Skeletal muscle satellite cell (primary cell): ENCODE measurements around the gene APBB2.
A peak's percentile ranks its signal among the peaks of the same experiment; 100 is the strongest.
"Not testable (repeated sequence)": the region's sequence is repeated elsewhere in the genome, so short reads cannot be mapped to it uniquely, and the experiment has no call there.

Experiments
- H3K27me3 ChIP-seq: 2 replicates; pipeline ENCODE4 v1.7.0; 2013; ENCODE audit warnings: low read length; ENCODE audit not compliant: control insufficient read depth, insufficient read depth
- H3K36me3 ChIP-seq: 2 replicates; pipeline ENCODE4 v1.7.0; 2013; ENCODE audit warnings: mild to moderate bottlenecking, control low read depth, low read length; ENCODE audit not compliant: insufficient read depth
- H3K4me1 ChIP-seq: 2 replicates; pipeline ENCODE4 v1.7.0; 2013; ENCODE audit warnings: low read length; ENCODE audit not compliant: control insufficient read depth, insufficient read depth
- H3K4me2 ChIP-seq: 2 replicates; pipeline ENCODE4 v1.7.0; 2013; ENCODE audit warnings: mild to moderate bottlenecking, low read length
- H3K4me3 ChIP-seq: 2 replicates; pipeline ENCODE4 v1.7.0; 2013; ENCODE audit warnings: low read length
- H3K9ac ChIP-seq: 2 replicates; pipeline ENCODE4 v1.7.0; 2013; ENCODE audit warnings: mild to moderate bottlenecking, low read depth, low read length, moderate library complexity
- H3K9me3 ChIP-seq: replicated peaks from 2 replicates; pipeline ENCODE4 v1.7.0; 2013; ENCODE audit warnings: mild to moderate bottlenecking, control low read depth, low read length

Gene APBB2

GRCh38 chr4:41015016-41015675, 199.2 kb downstream of the APBB2 start:
- H3K4me3 ChIP-seq, result no peak overlapping the region
- no peak overlapping the region for H3K4me2 ChIP-seq
- H3K27me3 ChIP-seq, result no peaks in the 10 kb centered on the region
- no peaks in the 10 kb centered on the region for H3K9me3 ChIP-seq
- H3K36me3 ChIP-seq, result peaks cover 23% of the 10 kb centered on the region
- H3K9ac ChIP-seq, result no peak overlapping the region
- H3K4me1 ChIP-seq, result peaks cover 41% of the 10 kb centered on the region

DNA sequence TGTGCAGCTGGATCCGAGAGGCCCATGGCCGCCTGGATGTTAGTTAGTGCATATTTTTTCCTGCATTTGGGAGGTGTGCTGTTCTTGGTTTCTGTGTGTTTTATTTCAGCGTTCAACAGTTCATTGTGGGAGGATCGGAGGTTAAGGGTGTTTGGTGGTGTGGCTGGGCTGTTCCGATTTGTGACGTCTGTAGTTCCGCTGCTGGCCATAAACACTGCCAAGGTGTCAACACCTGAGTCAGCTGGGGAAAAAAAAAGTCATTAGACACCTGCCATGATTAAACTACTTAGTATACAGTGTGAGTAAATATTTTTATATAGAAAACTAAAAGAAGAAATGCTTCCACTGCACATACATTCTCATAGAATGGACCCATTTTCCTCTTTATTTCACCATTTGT, 200.2 kb downstream of the APBB2 start:
- H3K36me3 ChIP-seq, result peaks cover 23% of the 10 kb centered on the region
- H3K4me3 ChIP-seq, result no peak overlapping the region
- H3K27me3 ChIP-seq, result no peaks in the 10 kb centered on the region
- H3K9me3 ChIP-seq, result no peaks in the 10 kb centered on the region
- peaks cover 49% of the 10 kb centered on the region for H3K4me1 ChIP-seq
- H3K4me2 ChIP-seq, result peak overlapping the region; percentile 71
- H3K9ac ChIP-seq, result no peak overlapping the region

- Histone ChIP-seq H3K4me3 (peak overlapping the region; percentile 26), H3K4me1 (peaks cover 53% of the 10 kb centered on the region), H3K27me3 (no peaks in the 10 kb centered on the region), H3K9ac (peak overlapping the region; percentile 54), H3K4me2 (peak overlapping the region; percentile 71), H3K36me3 (peaks cover 23% of the 10 kb centered on the region), H3K9me3 (no peaks in the 10 kb centered on the region)
Measured at GRCh38 chr4:41013746-41014145, 200.6 kb downstream of the APBB2 start.

- Histone ChIP-seq H3K4me1 (peaks cover 61% of the 10 kb centered on the region), H3K9me3 (no peaks in the 10 kb centered on the region), H3K4me2 (peak overlapping the region; percentile 71), H3K36me3 (peaks cover 23% of the 10 kb centered on the region), H3K27me3 (no peaks in the 10 kb centered on the region), H3K9ac (peak overlapping the region; percentile 54), H3K4me3 (peak overlapping the region; percentile 26)
Measured at GRCh38 chr4:41012911-41013310, 201.4 kb downstream of the APBB2 start.

DNA sequence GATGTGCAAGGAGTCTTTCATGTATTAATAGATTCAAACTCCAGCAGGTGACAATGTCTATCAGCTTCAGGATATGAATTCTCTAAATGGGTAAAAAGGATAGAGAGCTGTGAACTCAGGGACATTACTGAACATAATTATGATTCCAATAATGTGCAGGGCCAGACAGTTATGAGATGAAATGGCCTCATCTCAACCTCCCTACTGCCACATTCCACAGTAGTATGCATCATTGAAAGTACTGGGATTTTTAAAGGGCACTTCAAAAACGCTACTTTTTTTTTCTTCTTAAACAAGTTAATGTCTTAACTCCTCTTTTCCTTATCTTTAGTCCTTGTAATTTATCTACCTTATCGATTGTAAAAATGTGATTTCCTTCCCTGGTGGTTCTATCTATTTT, 202.0 kb downstream of the APBB2 start:
- Histone ChIP-seq H3K9me3 (no peaks in the 10 kb centered on the region), H3K27me3 (no peaks in the 10 kb centered on the region), H3K4me2 (peak overlapping the region; percentile 71), H3K4me3 (no peak overlapping the region), H3K36me3 (peaks cover 23% of the 10 kb centered on the region), H3K4me1 (peaks cover 62% of the 10 kb centered on the region), H3K9ac (peak overlapping the region; percentile 54)

- H3K4me2 ChIP-seq, result peak overlapping the region; percentile 76
- H3K4me1 ChIP-seq, result peaks cover 60% of the 10 kb centered on the region
- H3K9me3 ChIP-seq, result no peaks in the 10 kb centered on the region
- peak overlapping the region; percentile 67 for H3K9ac ChIP-seq
- peaks cover 29% of the 10 kb centered on the region for H3K36me3 ChIP-seq
- peak overlapping the region; percentile 25 for H3K4me3 ChIP-seq
- H3K27me3 ChIP-seq, result no peaks in the 10 kb centered on the region
Measured at GRCh38 chr4:41009411-41009810, 204.9 kb downstream of the APBB2 start.

GRCh38 chr4:41006141-41006540, 208.2 kb downstream of the APBB2 start:
- H3K4me3 ChIP-seq, result no peak overlapping the region
- peaks cover 13% of the 10 kb centered on the region for H3K36me3 ChIP-seq
- H3K9ac ChIP-seq, result no peak overlapping the region
- H3K4me2 ChIP-seq, result no peak overlapping the region
- no peaks in the 10 kb centered on the region for H3K9me3 ChIP-seq
- peaks cover 39% of the 10 kb centered on the region for H3K4me1 ChIP-seq
- no peaks in the 10 kb centered on the region for H3K27me3 ChIP-seq

- H3K4me2 ChIP-seq, result no peak overlapping the region
- H3K4me3 ChIP-seq, result no peak overlapping the region
- H3K36me3 ChIP-seq, result peaks cover 18% of the 10 kb centered on the region
- no peak overlapping the region for H3K9ac ChIP-seq
- H3K27me3 ChIP-seq, result no peaks in the 10 kb centered on the region
- H3K9me3 ChIP-seq, result no peaks in the 10 kb centered on the region
- H3K4me1 ChIP-seq, result peaks cover 39% of the 10 kb centered on the region
Measured at GRCh38 chr4:41002309-41002708, 212.0 kb downstream of the APBB2 start.

DNA sequence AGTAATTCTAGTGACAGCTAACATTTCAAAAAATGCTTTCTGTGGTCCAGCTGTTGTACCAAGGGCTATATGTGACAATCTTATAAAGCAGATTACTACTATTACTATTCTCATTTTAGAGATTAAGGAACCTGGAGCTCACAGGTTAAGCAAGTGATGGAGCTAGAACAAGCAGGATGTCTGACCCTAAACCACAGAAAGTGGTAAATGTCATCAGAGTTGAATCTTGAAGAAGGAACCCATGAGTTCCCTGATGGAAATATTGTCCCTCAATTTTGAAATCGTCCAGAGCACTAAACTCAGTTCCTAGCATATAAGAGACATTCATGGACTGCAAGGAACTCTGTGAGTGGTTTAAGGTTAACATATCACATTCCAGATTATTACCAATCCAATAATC, 214.0 kb downstream of the APBB2 start:
- Histone ChIP-seq H3K4me3 (no peak overlapping the region), H3K36me3 (peaks cover 9% of the 10 kb centered on the region), H3K27me3 (no peaks in the 10 kb centered on the region), H3K4me1 (peaks cover 43% of the 10 kb centered on the region), H3K9me3 (no peaks in the 10 kb centered on the region), H3K4me2 (no peak overlapping the region), H3K9ac (no peak overlapping the region)

GRCh38 chr4:40998675-40999358, 215.5 kb downstream of the APBB2 start:
- Histone ChIP-seq H3K4me3 (no peak overlapping the region), H3K36me3 (peaks cover 4% of the 10 kb centered on the region), H3K9ac (peak overlapping the region; percentile 32), H3K4me1 (peaks cover 58% of the 10 kb centered on the region), H3K9me3 (no peaks in the 10 kb centered on the region), H3K4me2 (peak overlapping the region; percentile 66), H3K27me3 (no peaks in the 10 kb centered on the region)

- Histone ChIP-seq H3K4me2 (no peak overlapping the region), H3K4me1 (peaks cover 82% of the 10 kb centered on the region), H3K4me3 (no peak overlapping the region)
Measured at GRCh38 chr4:40995850-40996249, 218.5 kb downstream of the APBB2 start.

DNA sequence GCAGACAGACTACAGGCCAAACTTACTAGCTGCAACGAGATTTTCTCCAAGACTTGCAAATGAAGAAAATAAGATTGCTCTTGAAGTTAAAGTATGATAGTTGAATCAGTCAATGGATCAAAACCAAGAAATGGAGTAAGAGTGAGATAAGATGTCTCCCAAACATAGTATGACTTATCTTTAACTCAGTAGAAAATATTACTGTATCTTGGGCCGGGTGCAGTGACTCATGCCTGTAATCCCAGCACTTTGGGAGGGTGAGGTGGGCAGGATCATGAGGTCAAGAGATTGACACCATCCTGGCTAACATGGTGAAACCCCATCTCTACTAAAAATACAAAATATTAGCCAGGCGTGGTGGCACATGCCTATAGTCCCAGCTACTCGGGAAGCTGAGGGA, 220.0 kb downstream of the APBB2 start:
- H3K9me3 ChIP-seq, H3K36me3 ChIP-seq, H3K4me3 ChIP-seq, H3K9ac ChIP-seq, H3K27me3 ChIP-seq: not testable (repeated sequence)
- Histone ChIP-seq H3K4me2 (peak overlapping the region; percentile 37), H3K4me1 (peaks cover 87% of the 10 kb centered on the region)

More at GRCh38 chr4:40995850-40996249, 218.5 kb downstream of the APBB2 start:
- Histone ChIP-seq H3K9me3 (no peaks in the 10 kb centered on the region), H3K36me3 (peaks cover 4% of the 10 kb centered on the region), H3K9ac (no peak overlapping the region), H3K27me3 (no peaks in the 10 kb centered on the region)
